Endodermal cell (in vitro differentiated cells): ENCODE data around the gene NEDD9. TPM values are rescaled to one million over a fixed set of nuclear protein-coding genes. Genes with fewer than 3 reads are reported as not detected.

Experiments
- DNase-seq: peaks from one replicate; pipeline ENCODE4 v3.0.0-alpha.2; 2017
- H3K27ac ChIP-seq: 2 replicates; pipeline ENCODE4 v1.5.1; 2013; ENCODE audit warnings: mild to moderate bottlenecking, low read depth, low read length, moderate library complexity
- H3K27me3 ChIP-seq: 2 replicates; pipeline ENCODE4 v1.6.1; 2013; ENCODE audit warnings: mild to moderate bottlenecking, low read length, moderate library complexity; ENCODE audit not compliant: insufficient read depth, control insufficient read depth, poor library complexity, severe bottlenecking
- H3K36me3 ChIP-seq: 2 replicates; pipeline ENCODE4 v1.7.0; 2013; ENCODE audit warnings: mild to moderate bottlenecking, low read length, moderate library complexity; ENCODE audit not compliant: control insufficient read depth, insufficient read depth
- H3K4me1 ChIP-seq: one replicate; pipeline ENCODE4 v1.7.0; 2013; ENCODE audit warnings: low read length; ENCODE audit not compliant: control insufficient read depth, insufficient read depth
- H3K4me3 ChIP-seq: 2 replicates; pipeline ENCODE4 v1.5.1; 2013; ENCODE audit warnings: mild to moderate bottlenecking, low read length, moderate library complexity
- H3K9ac ChIP-seq: 2 replicates; pipeline ENCODE4 v1.6.1; 2013; ENCODE audit warnings: mild to moderate bottlenecking, low read length, moderate library complexity; ENCODE audit not compliant: poor library complexity, severe bottlenecking; ENCODE audit errors: extremely low read depth
- H3K9me3 ChIP-seq: 2 replicates; pipeline ENCODE4 v1.6.1; 2013; ENCODE audit warnings: mild to moderate bottlenecking, low read length, moderate library complexity; ENCODE audit not compliant: control insufficient read depth
- H3K27ac Mint-ChIP-seq: 2 replicates; pipeline ENCODE4 v1.8.0; 2020; ENCODE audit warnings: mixed read lengths
- H3K27me3 Mint-ChIP-seq: 2 replicates; pipeline ENCODE4 v1.8.0; 2021; ENCODE audit warnings: mild to moderate bottlenecking, mixed read lengths; ENCODE audit not compliant: insufficient read depth
- H3K36me3 Mint-ChIP-seq: 2 replicates; pipeline ENCODE4 v1.8.0; 2020; ENCODE audit warnings: low read depth, mixed read lengths
- H3K4me1 Mint-ChIP-seq: 2 replicates; pipeline ENCODE4 v1.8.0; 2020; ENCODE audit warnings: mixed read lengths
- H3K4me3 Mint-ChIP-seq: 2 replicates; pipeline ENCODE4 v1.8.0; 2020; ENCODE audit warnings: mild to moderate bottlenecking, moderate library complexity, mixed read lengths
- H3K9me3 Mint-ChIP-seq: 2 replicates; pipeline ENCODE4 v1.8.0; 2020; ENCODE audit warnings: mild to moderate bottlenecking, mixed read lengths
- CTCF ChIP-seq: fragments of 200-600 bp; sonication (generic); conservative IDR thresholded peaks from 2 replicates; pipeline ENCODE4 v1.5.0; 2021; ENCODE audit warnings: antibody characterized with exemption, mild to moderate bottlenecking
- WGBS, 2 experiments: methylation state at CpG; one replicate each; pipeline versions ENCODE4 v1.1.5 to v1.1.7; 2013; ENCODE audit warnings: missing lambda C conversion rate in 2 of 2, mixed read lengths in 1 of 2; ENCODE audit not compliant: insufficient coverage in 1 of 2, insufficient read length in 1 of 2; 5-methylcytosine and 5-hydroxymethylcytosine counted together
- total RNA-seq, 2 donors: library from RNA; stranded (reverse); fragmentation: NEBNext Ultra II Directional in 1 of 2; extraction: Animal tissue kit (Norgen Biotek cat#: 25700) in 1 of 2; gene quantifications; 2 replicates in 1 of 2; 3 replicates in 1 of 2; pipeline ENCODE4 v1.2.1, GENCODE V29; 2021

NEDD9 gene
- total RNA-seq, 2 donors from 2014 or later: 1.7 to 7.4 TPM

- Mint-ChIP-seq H3K4me1 (peaks cover 6% of the 10 kb centered on the region), H3K27ac (no peak overlapping the region), H3K9me3 (peaks cover 10% of the 10 kb centered on the region), H3K4me3 (no peak overlapping the region), H3K27me3 (no peaks in the 10 kb centered on the region), H3K36me3 (no peaks in the 10 kb centered on the region)
- H3K36me3 ChIP-seq: no peaks in the 10 kb centered on the region
- H3K9ac ChIP-seq: no peak overlapping the region
- H3K27ac ChIP-seq: no peak overlapping the region
- no peaks in the 10 kb centered on the region for H3K27me3 ChIP-seq
- H3K4me3 ChIP-seq: no peak overlapping the region
- no peak for DNase-seq
- no peaks in the 10 kb centered on the region for H3K4me1 ChIP-seq
- no peak for TF ChIP-seq CTCF
- H3K9me3 ChIP-seq: no peaks in the 10 kb centered on the region
- WGBS, 2 experiments: 93% methylated on average over 1 of the region's 1 CpG; no CpG with 5 or more reads in 1 of the 2 experiments
Measured at GRCh38 chr6:11250108-11250507, 17.6 kb upstream of the NEDD9 start.

DNA sequence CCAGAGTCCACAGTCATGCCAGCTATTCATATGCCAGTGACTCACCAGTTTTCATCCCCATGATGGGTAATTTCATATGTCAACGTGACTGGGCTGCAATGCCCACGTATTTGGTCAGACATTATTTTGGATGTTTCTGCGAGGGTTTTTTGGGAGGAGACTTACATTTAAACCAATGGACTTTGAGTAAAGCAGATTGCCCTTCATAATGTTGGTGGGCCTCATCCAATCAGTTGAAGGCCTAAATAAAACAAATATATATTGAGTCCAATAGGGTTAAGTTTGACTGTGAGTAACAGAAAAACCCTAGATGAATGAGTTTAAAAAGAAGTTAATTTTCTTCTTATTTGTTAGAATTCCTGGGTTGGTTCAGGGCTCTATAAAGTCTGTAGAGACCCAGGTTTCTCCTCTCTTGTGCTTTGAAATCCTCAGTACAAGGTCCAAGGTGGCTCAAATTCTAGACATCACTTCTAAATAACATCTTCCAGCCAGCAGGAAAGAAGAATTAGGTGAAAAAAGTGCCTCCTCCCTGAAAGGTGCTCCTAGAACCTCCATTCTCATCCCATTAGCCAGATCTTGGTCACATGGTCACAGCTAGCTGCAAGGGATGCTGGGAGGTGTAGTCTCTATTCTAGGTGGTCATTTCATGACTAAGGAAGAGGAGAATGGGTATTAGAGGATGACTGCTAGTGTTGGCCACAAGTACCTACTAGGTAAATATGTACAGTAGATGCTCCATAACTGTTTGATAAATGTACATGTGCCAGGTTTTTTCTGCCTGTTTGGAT is 16.7 kb upstream of the NEDD9 start:
- Mint-ChIP-seq H3K4me3 (no peak overlapping the region), H3K27ac (no peak overlapping the region), H3K9me3 (peaks cover 10% of the 10 kb centered on the region), H3K4me1 (no peaks in the 10 kb centered on the region), H3K27me3 (no peaks in the 10 kb centered on the region), H3K36me3 (no peaks in the 10 kb centered on the region)
- WGBS, 2 experiments: 92 to 100% methylated on average over 3 of the region's 3 CpGs
- Histone ChIP-seq H3K27me3 (no peaks in the 10 kb centered on the region), H3K4me3 (no peak overlapping the region), H3K9me3 (no peaks in the 10 kb centered on the region), H3K4me1 (no peaks in the 10 kb centered on the region), H3K27ac (no peak overlapping the region), H3K9ac (no peak overlapping the region), H3K36me3 (no peaks in the 10 kb centered on the region)
- TF ChIP-seq CTCF: no peak
- DNase-seq: peak; percentile 31

DNA sequence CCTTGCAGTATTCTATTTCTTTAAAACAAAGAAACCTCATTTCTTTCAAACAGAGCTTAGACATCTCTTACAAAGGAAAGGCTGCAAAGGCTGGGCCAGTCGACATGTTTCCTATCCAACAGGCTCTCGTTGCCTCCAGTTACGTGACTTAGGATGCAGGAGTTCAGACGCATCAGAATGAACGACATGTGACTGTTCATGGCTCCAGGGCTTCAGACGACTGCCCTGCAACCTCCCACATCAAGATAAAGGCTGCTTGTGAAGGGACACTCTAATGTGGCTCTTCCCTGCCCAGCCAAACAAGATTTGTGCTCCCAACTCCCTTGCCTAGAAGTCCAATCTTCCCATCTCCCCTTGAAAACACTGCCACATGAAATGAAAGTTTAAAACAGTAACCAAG is 14.3 kb upstream of the NEDD9 start:
- WGBS, 2 experiments: 84 to 86% methylated on average over 6 of the region's 6 CpGs
- peaks cover 3% of the 10 kb centered on the region for H3K4me1 Mint-ChIP-seq
- no peak overlapping the region for H3K9ac ChIP-seq
- no peak overlapping the region for H3K27ac Mint-ChIP-seq
- H3K4me3 Mint-ChIP-seq: no peak overlapping the region
- peak; percentile 23 for DNase-seq
- peaks cover 14% of the 10 kb centered on the region for H3K27me3 Mint-ChIP-seq
- H3K36me3 Mint-ChIP-seq: no peaks in the 10 kb centered on the region
- H3K27ac ChIP-seq: no peak overlapping the region
- peaks cover 10% of the 10 kb centered on the region for H3K9me3 Mint-ChIP-seq
- no peaks in the 10 kb centered on the region for H3K27me3 ChIP-seq
- no peaks in the 10 kb centered on the region for H3K9me3 ChIP-seq
- no peaks in the 10 kb centered on the region for H3K36me3 ChIP-seq
- H3K4me1 ChIP-seq: no peaks in the 10 kb centered on the region
- no peak for TF ChIP-seq CTCF
- no peak overlapping the region for H3K4me3 ChIP-seq
